Breast epithelium (tissue), 4 donors: ENCODE results near the gene OR5AU1. TPM values are rescaled to one million over a fixed set of nuclear protein-coding genes. Genes with fewer than 3 reads are reported as not detected.

Experiments used
- DNase-seq, 2 donors: peaks; one replicate each; pipeline ENCODE4 v3.0.0-alpha.2; 2019; ENCODE audit warnings: low spot score in 2 of 2
- H3K27ac ChIP-seq, 2 donors: fragments of 200-600 bp; sonication (generic) in 1 of 2; one replicate each; pipeline ENCODE4 v1.5.1; 2016 to 2019; ENCODE audit warnings: mild to moderate bottlenecking in 1 of 2
- H3K27me3 ChIP-seq, 2 donors: fragments of 200-600 bp; sonication (generic) in 1 of 2; one replicate each; pipeline versions ENCODE4 v1.5.1 to v1.6.0; 2017 to 2019; ENCODE audit warnings: control low read depth in 1 of 2, mild to moderate bottlenecking in 1 of 2
- H3K36me3 ChIP-seq: fragments of 200-600 bp; one replicate; pipeline ENCODE4 v1.5.1; 2019
- H3K4me1 ChIP-seq, 2 donors: fragments of 200-600 bp; sonication (generic); one replicate each; pipeline ENCODE4 v1.5.1; 2016 to 2019; ENCODE audit warnings: control low read depth in 1 of 2
- H3K4me3 ChIP-seq, 3 donors: fragments of 200-600 bp; sonication (generic); 1 replicate in 2 of 3; 2 replicates in 1 of 3; pipeline ENCODE4 v1.5.1; 2016 to 2019; ENCODE audit warnings: mild to moderate bottlenecking in 3 of 3, moderate library complexity in 2 of 3
- H3K9me3 ChIP-seq, 2 donors: fragments of 200-600 bp; sonication (generic) in 1 of 2; one replicate each; pipeline ENCODE4 v1.5.1; 2016 to 2019; ENCODE audit warnings: control low read depth in 1 of 2
- POLR2A ChIP-seq: fragments of 450-650 bp; IDR thresholded peaks from one replicate; pipeline ENCODE4 v1.6.1; 2016; ENCODE audit warnings: antibody characterized with exemption, mild to moderate bottlenecking, moderate library complexity
- POLR2AphosphoS5 ChIP-seq, 3 donors: sonication (generic); formaldehyde crosslinking; IDR thresholded peaks; one replicate each; pipeline ENCODE4 v1.6.1; 2017; ENCODE audit warnings: antibody characterized with exemption in 3 of 3
- intact Hi-C: fragments of 100-400 bp; cut with DNase I; formaldehyde crosslinking; loops from one replicate; pipeline ENCODE4 v1.15.1; 2023; ENCODE audit warnings: low total_unique reads
- total RNA-seq, 3 donors: library from RNA; depleted of rRNA; stranded (reverse); fragments of >200 nt; gene quantifications; one replicate each; pipeline ENCODE4 v1.1.0, GENCODE V29; 2016
- TF ChIP-seq, protein P1 (sequence below), 3 donors: fragments of 450-650 bp; IDR thresholded peaks; one replicate each; pipeline ENCODE4 v1.5.1; 2016 to 2017; ENCODE audit warnings: antibody characterized with exemption in 3 of 3, mild to moderate bottlenecking in 3 of 3, moderate library complexity in 3 of 3

Gene OR5AU1
- not detected for total RNA-seq

DNA sequence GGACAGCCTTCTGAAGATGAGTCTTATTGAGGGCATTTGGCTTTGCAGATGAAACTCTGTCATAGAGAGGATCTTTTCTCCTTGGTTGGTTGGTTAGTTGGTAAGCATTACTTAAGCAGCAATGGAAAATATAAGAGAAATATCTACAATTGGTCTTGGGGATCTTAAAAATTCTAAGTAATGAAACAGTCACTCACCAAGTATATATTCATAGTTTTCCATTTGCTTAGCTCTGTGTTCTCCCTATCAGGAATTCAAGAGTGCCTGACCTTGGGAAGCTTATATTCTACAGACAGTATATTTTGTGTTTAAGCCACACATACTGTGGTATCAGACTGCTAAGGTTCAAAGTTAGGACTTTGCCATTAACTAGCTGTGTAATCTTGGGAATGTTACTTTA, at the start of gene OR5AU1:
Gene OR5AU1, minus strand, starts transcription at position 101 of the 400 bp plus-strand sequence. CDS start 191 bp downstream, outside the sequence.
- Histone ChIP-seq H3K4me1 (no peaks in the 10 kb centered on the region), H3K4me3 (no peak within 1 kb of the TSS), H3K27ac (no peak within 1 kb of the TSS), H3K36me3 (no peaks in the 10 kb centered on the region), H3K27me3 (no peaks in the 10 kb centered on the region), H3K9me3 (no peaks in the 10 kb centered on the region)
- DNase-seq: no peak
- intact Hi-C loops: no loop called here
- TF ChIP-seq POLR2AphosphoS5 (IDR thresholded peaks at IDR 0.05) (no peak), POLR2A (no peak)
- TF ChIP-seq, protein P1, sequence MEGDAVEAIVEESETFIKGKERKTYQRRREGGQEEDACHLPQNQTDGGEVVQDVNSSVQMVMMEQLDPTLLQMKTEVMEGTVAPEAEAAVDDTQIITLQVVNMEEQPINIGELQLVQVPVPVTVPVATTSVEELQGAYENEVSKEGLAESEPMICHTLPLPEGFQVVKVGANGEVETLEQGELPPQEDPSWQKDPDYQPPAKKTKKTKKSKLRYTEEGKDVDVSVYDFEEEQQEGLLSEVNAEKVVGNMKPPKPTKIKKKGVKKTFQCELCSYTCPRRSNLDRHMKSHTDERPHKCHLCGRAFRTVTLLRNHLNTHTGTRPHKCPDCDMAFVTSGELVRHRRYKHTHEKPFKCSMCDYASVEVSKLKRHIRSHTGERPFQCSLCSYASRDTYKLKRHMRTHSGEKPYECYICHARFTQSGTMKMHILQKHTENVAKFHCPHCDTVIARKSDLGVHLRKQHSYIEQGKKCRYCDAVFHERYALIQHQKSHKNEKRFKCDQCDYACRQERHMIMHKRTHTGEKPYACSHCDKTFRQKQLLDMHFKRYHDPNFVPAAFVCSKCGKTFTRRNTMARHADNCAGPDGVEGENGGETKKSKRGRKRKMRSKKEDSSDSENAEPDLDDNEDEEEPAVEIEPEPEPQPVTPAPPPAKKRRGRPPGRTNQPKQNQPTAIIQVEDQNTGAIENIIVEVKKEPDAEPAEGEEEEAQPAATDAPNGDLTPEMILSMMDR (IDR thresholded peaks at IDR 0.05): no peak

DNA sequence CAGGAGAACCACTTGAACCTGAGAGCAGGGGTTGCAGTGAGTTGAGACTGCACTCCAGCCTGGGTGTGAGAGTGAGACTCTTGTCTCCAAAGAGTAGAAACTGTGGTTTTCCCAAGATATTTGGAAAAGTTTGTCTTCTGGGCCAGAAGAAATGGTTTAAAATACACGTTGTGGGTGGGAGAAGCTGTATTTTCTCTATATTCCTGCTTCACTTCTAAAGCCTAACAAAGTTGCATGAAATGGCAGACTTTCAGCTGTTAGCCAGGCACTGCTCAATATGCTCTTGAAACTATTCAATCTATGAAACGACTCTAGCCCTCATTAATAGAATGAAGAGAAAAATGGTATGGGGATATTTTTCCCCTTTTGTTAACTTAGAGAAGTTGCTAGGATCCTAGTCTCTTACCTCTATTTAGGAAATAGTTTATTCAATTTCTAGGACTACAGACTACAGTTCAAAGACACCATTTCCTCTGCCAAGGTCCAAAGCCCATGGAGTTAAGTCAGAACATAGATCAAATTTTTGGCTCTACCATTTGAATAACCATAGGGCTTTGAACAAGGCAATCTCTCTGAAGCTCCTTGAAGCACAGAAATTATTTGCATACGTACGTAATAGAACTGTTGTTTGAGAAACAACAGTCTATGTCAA, 49.3 kb upstream of the OR5AU1 start:
- no peaks in the 10 kb centered on the region for H3K4me1 ChIP-seq
- no peaks in the 10 kb centered on the region for H3K9me3 ChIP-seq
- intact Hi-C loops: no loop called here
- peaks cover 4% of the 10 kb centered on the region for H3K36me3 ChIP-seq
- TF ChIP-seq POLR2A (no peak), POLR2AphosphoS5 (IDR thresholded peaks at IDR 0.05) (no peak)
- TF ChIP-seq, protein P1 (IDR thresholded peaks at IDR 0.05): no peak
- H3K27ac ChIP-seq: no peak overlapping the region
- H3K27me3 ChIP-seq: no peaks in the 10 kb centered on the region
- no peak for DNase-seq
- no peak overlapping the region for H3K4me3 ChIP-seq

DNA sequence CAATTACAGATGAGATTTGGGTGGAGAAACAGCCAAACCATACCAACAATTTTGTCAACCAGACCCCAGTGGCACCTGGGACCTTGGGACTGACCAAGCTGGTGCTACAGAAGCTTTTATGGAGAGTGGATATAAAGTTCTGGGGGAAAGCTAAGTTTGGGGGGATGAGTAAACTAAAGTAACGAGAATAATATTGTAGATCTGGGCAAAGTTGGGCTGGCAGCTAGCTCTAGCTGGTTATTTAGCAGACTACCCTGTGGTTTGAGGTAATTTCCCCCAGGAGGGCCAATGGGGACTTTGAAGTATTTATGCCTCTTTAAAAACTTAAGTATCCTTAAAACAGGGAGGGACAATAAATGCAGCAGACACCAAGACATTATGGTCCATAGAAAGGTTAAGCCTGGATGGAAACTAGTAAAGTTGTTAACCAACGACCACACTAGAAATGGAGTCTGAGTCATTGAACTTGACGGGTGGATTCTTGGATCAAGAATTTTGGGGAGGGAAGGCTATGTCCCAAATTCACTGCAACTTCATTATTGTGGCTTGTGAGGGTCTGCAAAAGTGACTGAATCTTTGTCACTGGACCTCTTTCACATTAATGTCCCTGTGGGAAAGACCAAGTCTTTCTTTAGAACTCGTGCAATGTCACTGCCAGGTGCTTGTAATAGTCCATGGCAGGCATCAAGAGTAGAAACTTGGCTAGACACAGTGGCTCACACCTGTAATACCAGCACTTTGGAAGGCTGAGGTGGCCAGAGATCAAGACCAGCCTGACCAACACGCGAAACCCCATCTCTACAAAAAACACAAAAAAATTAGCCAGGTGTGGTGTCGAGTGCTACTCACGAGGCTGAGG, 48.5 kb upstream of the OR5AU1 start:
- no peaks in the 10 kb centered on the region for H3K27me3 ChIP-seq
- H3K36me3 ChIP-seq: peaks cover 4% of the 10 kb centered on the region
- intact Hi-C loops: no loop called here
- DNase-seq: no peak
- no peak overlapping the region for H3K4me3 ChIP-seq
- no peak overlapping the region for H3K27ac ChIP-seq
- no peaks in the 10 kb centered on the region for H3K4me1 ChIP-seq
- TF ChIP-seq POLR2AphosphoS5 (IDR thresholded peaks at IDR 0.05) (no peak), POLR2A (no peak)
- TF ChIP-seq, protein P1 (IDR thresholded peaks at IDR 0.05): no peak
- no peaks in the 10 kb centered on the region for H3K9me3 ChIP-seq

DNA sequence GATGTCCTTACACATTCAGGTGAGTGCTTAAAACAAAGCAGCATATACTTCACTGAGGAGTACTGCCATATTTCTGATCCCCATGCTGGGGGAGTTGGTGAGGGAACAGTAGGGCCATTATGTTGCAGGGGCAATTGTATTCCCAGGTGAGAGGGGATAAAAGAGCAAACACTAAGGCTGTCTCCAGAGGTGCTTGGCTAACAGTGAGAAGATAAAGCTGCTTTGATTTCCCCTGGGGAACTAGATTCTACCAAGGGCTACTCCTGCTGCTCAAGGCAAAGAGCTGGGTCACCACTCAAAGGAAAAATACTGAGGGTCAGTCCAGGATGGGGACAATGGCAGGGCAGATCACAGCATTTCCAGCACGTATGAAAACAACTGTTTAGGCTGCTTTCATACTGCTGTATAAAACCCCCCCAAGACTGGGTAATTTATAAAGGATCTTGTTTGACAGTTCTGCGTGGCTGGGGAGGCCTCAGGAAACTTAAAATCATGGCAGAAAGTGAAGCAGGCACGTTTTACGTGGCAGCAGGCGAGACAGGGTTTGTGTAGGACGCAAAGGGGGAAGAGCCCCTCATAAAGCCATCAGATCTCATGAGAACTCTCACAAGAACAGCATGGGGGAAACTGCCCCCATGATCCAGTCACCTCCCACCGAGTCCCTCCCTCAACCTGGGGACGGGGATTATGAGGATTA, 47.8 kb upstream of the OR5AU1 start:
- DNase-seq: no peak
- H3K4me3 ChIP-seq: no peak overlapping the region
- intact Hi-C loops: no loop called here
- H3K9me3 ChIP-seq: no peaks in the 10 kb centered on the region
- peaks cover 1% of the 10 kb centered on the region for H3K36me3 ChIP-seq
- TF ChIP-seq POLR2A (no peak), POLR2AphosphoS5 (IDR thresholded peaks at IDR 0.05) (no peak)
- TF ChIP-seq, protein P1 (IDR thresholded peaks at IDR 0.05): no peak
- no peak overlapping the region for H3K27ac ChIP-seq
- H3K27me3 ChIP-seq: no peaks in the 10 kb centered on the region
- no peaks in the 10 kb centered on the region for H3K4me1 ChIP-seq
